H9 (cell line): ENCODE data around the gene UBAC2. TPM values are rescaled to one million over a fixed set of nuclear protein-coding genes. Genes with fewer than 3 reads are reported as not detected.

ENCODE experiments used
- DNase-seq: peaks from one replicate; pipeline ENCODE4 v3.0.0-alpha.2; 2017
- H2AFZ ChIP-seq: one replicate; pipeline ENCODE4 v1.6.1; 2013; ENCODE audit warnings: mild to moderate bottlenecking, low read length, control low read depth, moderate library complexity
- H2AK5ac ChIP-seq: 2 replicates; pipeline ENCODE4 v1.6.1; 2013; ENCODE audit warnings: low read length, control low read depth, mixed read lengths; ENCODE audit not compliant: insufficient read length
- H2BK120ac ChIP-seq: one replicate; pipeline ENCODE4 v1.6.1; 2013; ENCODE audit warnings: low read depth, mild to moderate bottlenecking, low read length, control low read depth, inconsistent platforms; ENCODE audit not compliant: poor library complexity, severe bottlenecking
- H2BK12ac ChIP-seq: 2 replicates; pipeline ENCODE4 v1.6.1; 2013; ENCODE audit warnings: low read length, control low read depth, mixed read lengths, low read depth; ENCODE audit not compliant: insufficient read length
- H2BK15ac ChIP-seq: 2 replicates; pipeline ENCODE4 v1.6.1; 2013; ENCODE audit warnings: low read depth, low read length, control low read depth
- H2BK20ac ChIP-seq: one replicate; pipeline ENCODE4 v1.6.1; 2013; ENCODE audit warnings: low read depth, mild to moderate bottlenecking, low read length, control low read depth, inconsistent platforms; ENCODE audit not compliant: poor library complexity, severe bottlenecking
- H2BK5ac ChIP-seq: 2 replicates; pipeline ENCODE4 v1.6.1; 2013; ENCODE audit warnings: low read length, control low read depth, mixed read lengths; ENCODE audit not compliant: insufficient read length
- H3K14ac ChIP-seq: 2 replicates; pipeline ENCODE4 v1.6.1; 2013; ENCODE audit warnings: low read length, control low read depth; ENCODE audit not compliant: insufficient read depth
- H3K18ac ChIP-seq: 2 replicates; pipeline ENCODE4 v1.6.1; 2013; ENCODE audit warnings: low read depth, mild to moderate bottlenecking, mixed read lengths, low read length, control low read depth; ENCODE audit not compliant: insufficient read length
- H3K23ac ChIP-seq: 2 replicates; pipeline ENCODE4 v1.6.1; 2013; ENCODE audit warnings: low read length, control low read depth, mixed read lengths, low read depth; ENCODE audit not compliant: insufficient read length
- H3K23me2 ChIP-seq: 2 replicates; pipeline ENCODE4 v1.6.1; 2013; ENCODE audit warnings: low read depth, mild to moderate bottlenecking, mixed read lengths, low read length, control low read depth; ENCODE audit not compliant: insufficient read length, poor library complexity, severe bottlenecking
- H3K27ac ChIP-seq: 2 replicates; pipeline ENCODE4 v1.5.1; 2013; ENCODE audit warnings: low read length, control low read depth, mixed read lengths, low read depth; ENCODE audit not compliant: insufficient read length
- H3K27me3 ChIP-seq: 2 replicates; pipeline ENCODE4 v1.6.1; 2013; ENCODE audit warnings: low read length, control low read depth, inconsistent platforms; ENCODE audit not compliant: insufficient read depth
- H3K4ac ChIP-seq: 2 replicates; pipeline ENCODE4 v1.6.1; 2013; ENCODE audit warnings: low read depth, mild to moderate bottlenecking, control low read depth, inconsistent platforms, low read length, moderate library complexity
- H3K4me1 ChIP-seq: 2 replicates; pipeline ENCODE4 v1.6.1; 2013; ENCODE audit warnings: low read length, control low read depth, inconsistent platforms; ENCODE audit not compliant: insufficient read depth
- H3K4me2 ChIP-seq: 2 replicates; pipeline ENCODE4 v1.6.1; 2013; ENCODE audit warnings: low read length, control low read depth, mixed read lengths; ENCODE audit not compliant: insufficient read length, insufficient read depth
- H3K56ac ChIP-seq: 2 replicates; pipeline ENCODE4 v1.6.1; 2013; ENCODE audit warnings: low read depth, mild to moderate bottlenecking, mixed read lengths, low read length, control low read depth; ENCODE audit not compliant: insufficient read length
- H3K79me1 ChIP-seq: 2 replicates; pipeline ENCODE4 v1.6.1; 2013; ENCODE audit warnings: low read depth, mild to moderate bottlenecking, moderate library complexity, low read length, control low read depth, inconsistent platforms; ENCODE audit not compliant: insufficient read depth, poor library complexity, severe bottlenecking
- H3K79me2 ChIP-seq: 2 replicates; pipeline ENCODE4 v1.6.1; 2013; ENCODE audit warnings: low read length, control low read depth, inconsistent platforms; ENCODE audit not compliant: insufficient read depth
- H3K9ac ChIP-seq: 2 replicates; pipeline ENCODE4 v1.6.1; 2013; ENCODE audit warnings: low read length, control low read depth, mixed read lengths; ENCODE audit not compliant: insufficient read length; ENCODE audit errors: extremely low read depth
- H3K9me3 ChIP-seq: one replicate; pipeline ENCODE4 v1.6.1; 2013; ENCODE audit warnings: low read depth, low read length, inconsistent platforms; ENCODE audit not compliant: control insufficient read depth
- H3T11ph ChIP-seq: one replicate; pipeline ENCODE4 v1.6.1; 2013; ENCODE audit warnings: mild to moderate bottlenecking, low read length, control low read depth, inconsistent platforms
- H4K20me1 ChIP-seq: one replicate; pipeline ENCODE4 v1.6.1; 2013; ENCODE audit not compliant: control insufficient read depth, insufficient read length, insufficient read depth
- H4K5ac ChIP-seq: 2 replicates; pipeline ENCODE4 v1.6.1; 2013; ENCODE audit warnings: low read depth, mild to moderate bottlenecking, mixed read lengths, low read length, control low read depth; ENCODE audit not compliant: insufficient read length
- H4K8ac ChIP-seq: replicated peaks from 2 replicates; pipeline ENCODE4 v1.6.1; 2013; ENCODE audit warnings: low read length, control low read depth, mixed read lengths, low read depth; ENCODE audit not compliant: insufficient read length
- H4K91ac ChIP-seq: 2 replicates; pipeline ENCODE4 v1.6.1; 2013; ENCODE audit warnings: low read depth, mild to moderate bottlenecking, moderate library complexity, mixed read lengths, low read length, control low read depth; ENCODE audit not compliant: insufficient read length
- H3K27ac Mint-ChIP-seq, 3 experiments: 2 replicates in 2 of 3; 3 replicates in 1 of 3; pipeline ENCODE4 v1.8.0; 2020 to 2021; ENCODE audit warnings: mixed read lengths in 3 of 3, mild to moderate bottlenecking in 1 of 3, moderate library complexity in 1 of 3
- H3K27me3 Mint-ChIP-seq: 2 replicates; pipeline ENCODE4 v1.8.0; 2021; ENCODE audit warnings: low read depth, mild to moderate bottlenecking, moderate library complexity, mixed read lengths
- H3K36me3 Mint-ChIP-seq, 3 experiments: 2 replicates in 2 of 3; 3 replicates in 1 of 3; pipeline ENCODE4 v1.8.0; 2020 to 2021; ENCODE audit warnings: low read depth in 3 of 3, mixed read lengths in 3 of 3; ENCODE audit not compliant: insufficient read depth in 1 of 3
- H3K4me1 Mint-ChIP-seq, 2 experiments: 2 replicates each; pipeline ENCODE4 v1.8.0; 2020; ENCODE audit warnings: mixed read lengths in 2 of 2
- H3K4me3 Mint-ChIP-seq, 2 experiments: 2 replicates in 1 of 2; 3 replicates in 1 of 2; pipeline ENCODE4 v1.8.0; 2020 to 2021; ENCODE audit warnings: mild to moderate bottlenecking in 2 of 2, mixed read lengths in 2 of 2, moderate library complexity in 1 of 2
- H3K9me3 Mint-ChIP-seq, 2 experiments: 2 replicates in 1 of 2; 3 replicates in 1 of 2; pipeline ENCODE4 v1.8.0; 2020; ENCODE audit warnings: mild to moderate bottlenecking in 2 of 2, mixed read lengths in 2 of 2, moderate library complexity in 1 of 2
- WGBS: extraction: QIAGEN DNeasy Blood & Tissue Kit; methylation state at CpG from one replicate; pipeline ENCODE4 v1.1.7; 2013; ENCODE audit warnings: missing lambda C conversion rate, low lambda C conversion rate, mixed read lengths; ENCODE audit not compliant: insufficient read length; ENCODE audit errors: extremely low coverage; 5-methylcytosine and 5-hydroxymethylcytosine counted together
- total RNA-seq: library from RNA; stranded (reverse); gene quantifications from 2 replicates; pipeline ENCODE4 v1.2.1, GENCODE V29; 2021
- TF ChIP-seq, protein P1 (sequence below): fragments of 200-600 bp; sonication (generic); conservative IDR thresholded peaks from 3 replicates; pipeline ENCODE4 v1.8.0; 2021; ENCODE audit warnings: antibody characterized with exemption, mild to moderate bottlenecking

UBAC2 gene
- total RNA-seq, 1 experiment from 2014 or later = 52.3 TPM

DNA sequence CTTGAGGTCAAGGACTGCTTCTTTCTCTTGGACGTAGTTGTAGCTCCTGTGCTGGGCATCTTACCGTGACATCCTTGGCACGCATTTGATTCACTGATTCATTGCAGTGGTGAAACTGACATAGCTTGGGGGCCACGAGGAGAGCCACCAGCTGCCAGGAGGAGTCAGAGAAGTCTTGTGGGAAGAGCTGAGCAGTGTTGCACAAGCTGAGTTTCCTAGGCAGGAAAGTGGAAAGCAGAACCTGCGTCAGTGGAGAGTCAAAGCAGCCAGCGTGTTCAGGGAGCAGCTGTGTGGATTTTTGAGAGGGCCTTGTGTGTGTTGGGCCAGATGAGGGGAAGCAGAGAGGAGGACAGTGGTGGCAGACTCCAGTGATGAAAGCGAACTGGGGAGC lies 111.8 kb downstream of the UBAC2 start:
- no peaks in the 10 kb centered on the region for H3K23me2 ChIP-seq
- no peak overlapping the region for H4K91ac ChIP-seq
- H3K4ac ChIP-seq = no peak overlapping the region
- no peak overlapping the region for H4K8ac ChIP-seq
- H3K79me2 ChIP-seq = peaks cover 5% of the 10 kb centered on the region; the same call in 1 of the 2 replicates
- H3K4me3 Mint-ChIP-seq = no peak overlapping the region
- no peak overlapping the region for H3T11ph ChIP-seq
- H3K4me1 Mint-ChIP-seq = peaks cover 29 to 32% of the 10 kb centered on the region in 2 experiments
- no CpG with 5 or more reads among the region's 7 CpGs for WGBS
- peak overlapping the region in 2 of 3 experiments; percentile 17 to 69; a peak in 4 of 7 replicates for H3K27ac Mint-ChIP-seq
- H3K9me3 ChIP-seq = no peaks in the 10 kb centered on the region
- DNase-seq = no peak
- no peaks in the 10 kb centered on the region for H3K9me3 Mint-ChIP-seq
- no peak overlapping the region for H2BK12ac ChIP-seq
- no peaks in the 10 kb centered on the region for H4K20me1 ChIP-seq
- no peak overlapping the region for H3K18ac ChIP-seq
- peaks cover 6 to 10% (median 10%) of the 10 kb centered on the region in 3 experiments; a peak in 5 of 7 replicates for H3K36me3 Mint-ChIP-seq
- H3K27me3 ChIP-seq = peaks cover 3% of the 10 kb centered on the region; the same call in 1 of the 2 replicates
- H2BK20ac ChIP-seq = no peak overlapping the region
- H2AK5ac ChIP-seq = no peak overlapping the region
- H2BK5ac ChIP-seq = no peak overlapping the region
- H3K56ac ChIP-seq = no peak overlapping the region
- no peak overlapping the region for H2BK15ac ChIP-seq
- H3K23ac ChIP-seq = no peak overlapping the region
- no peak overlapping the region for H3K14ac ChIP-seq
- H3K79me1 ChIP-seq = no peaks in the 10 kb centered on the region
- no peak overlapping the region for H2AFZ ChIP-seq
- no peak overlapping the region for H4K5ac ChIP-seq
- no peak overlapping the region for H2BK120ac ChIP-seq
- no peaks in the 10 kb centered on the region for H3K27me3 Mint-ChIP-seq
- H3K4me1 ChIP-seq = no peaks in the 10 kb centered on the region; the same call in 1 of the 2 replicates
- H3K4me2 ChIP-seq = no peak overlapping the region
- no peak overlapping the region for H3K9ac ChIP-seq
- no peak overlapping the region for H3K27ac ChIP-seq
- TF ChIP-seq, protein P1, sequence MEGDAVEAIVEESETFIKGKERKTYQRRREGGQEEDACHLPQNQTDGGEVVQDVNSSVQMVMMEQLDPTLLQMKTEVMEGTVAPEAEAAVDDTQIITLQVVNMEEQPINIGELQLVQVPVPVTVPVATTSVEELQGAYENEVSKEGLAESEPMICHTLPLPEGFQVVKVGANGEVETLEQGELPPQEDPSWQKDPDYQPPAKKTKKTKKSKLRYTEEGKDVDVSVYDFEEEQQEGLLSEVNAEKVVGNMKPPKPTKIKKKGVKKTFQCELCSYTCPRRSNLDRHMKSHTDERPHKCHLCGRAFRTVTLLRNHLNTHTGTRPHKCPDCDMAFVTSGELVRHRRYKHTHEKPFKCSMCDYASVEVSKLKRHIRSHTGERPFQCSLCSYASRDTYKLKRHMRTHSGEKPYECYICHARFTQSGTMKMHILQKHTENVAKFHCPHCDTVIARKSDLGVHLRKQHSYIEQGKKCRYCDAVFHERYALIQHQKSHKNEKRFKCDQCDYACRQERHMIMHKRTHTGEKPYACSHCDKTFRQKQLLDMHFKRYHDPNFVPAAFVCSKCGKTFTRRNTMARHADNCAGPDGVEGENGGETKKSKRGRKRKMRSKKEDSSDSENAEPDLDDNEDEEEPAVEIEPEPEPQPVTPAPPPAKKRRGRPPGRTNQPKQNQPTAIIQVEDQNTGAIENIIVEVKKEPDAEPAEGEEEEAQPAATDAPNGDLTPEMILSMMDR = no peak
